ENCODE measurements around the gene LGI1.
A peak's percentile ranks its signal among the peaks of the same experiment; 100 is the strongest.
"Not testable (repeated sequence)": the region's sequence is repeated elsewhere in the genome, so short reads cannot be mapped to it uniquely, and the experiment has no call there.

Gene LGI1

DNA sequence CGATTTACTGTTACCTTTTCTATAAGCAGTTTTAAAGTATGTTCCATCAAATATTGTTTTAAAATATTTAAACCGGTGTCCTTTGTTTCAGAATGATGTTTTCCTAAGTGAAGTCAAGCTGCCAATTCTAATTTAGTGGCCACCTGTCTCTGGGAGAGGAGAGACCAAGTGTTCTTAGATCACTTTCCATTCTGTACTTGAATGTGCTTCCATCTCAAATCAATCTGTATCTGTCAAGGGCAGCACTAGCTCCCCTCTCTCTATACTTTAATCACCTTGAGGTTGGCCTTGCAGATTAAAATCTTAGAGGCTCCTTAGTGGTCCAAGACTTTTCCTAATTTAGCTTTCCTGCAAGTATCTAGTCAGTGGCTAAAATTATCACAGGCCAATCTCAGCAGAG lies 49.6 kb downstream of the LGI1 start:
- no peak for DNase-seq

DNA sequence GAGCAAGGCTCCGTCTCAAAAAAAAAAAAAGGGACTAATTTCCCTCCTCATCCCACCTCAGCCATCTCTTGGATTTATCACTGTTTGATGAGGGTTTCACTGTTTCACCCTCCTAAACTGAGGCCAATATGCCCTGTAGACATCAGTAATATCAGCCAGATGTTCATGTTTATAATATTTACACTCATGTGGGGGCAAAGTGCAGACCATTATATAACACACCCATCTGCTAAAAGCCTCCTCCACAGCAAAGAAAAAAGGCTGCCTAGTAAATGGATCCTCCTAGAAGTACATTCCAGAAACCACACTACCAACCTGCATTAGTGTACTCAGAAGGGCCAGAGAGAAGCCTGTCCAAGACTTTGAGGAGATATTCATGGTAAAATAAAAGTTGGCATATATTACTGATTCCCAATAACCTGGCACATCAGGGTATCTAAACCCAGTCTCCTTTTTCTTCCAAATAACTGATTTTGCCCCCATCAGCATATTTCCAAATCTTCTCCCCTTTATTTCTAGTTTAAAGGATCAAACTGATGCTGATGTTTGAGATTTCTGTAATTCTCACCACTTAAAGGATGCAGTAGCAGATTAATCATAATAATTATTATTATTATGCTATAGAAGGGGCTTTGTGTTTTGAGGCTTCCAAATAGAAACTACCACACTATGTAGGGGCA lies 55.1 kb downstream of the LGI1 start:
- no peak for DNase-seq

DNA sequence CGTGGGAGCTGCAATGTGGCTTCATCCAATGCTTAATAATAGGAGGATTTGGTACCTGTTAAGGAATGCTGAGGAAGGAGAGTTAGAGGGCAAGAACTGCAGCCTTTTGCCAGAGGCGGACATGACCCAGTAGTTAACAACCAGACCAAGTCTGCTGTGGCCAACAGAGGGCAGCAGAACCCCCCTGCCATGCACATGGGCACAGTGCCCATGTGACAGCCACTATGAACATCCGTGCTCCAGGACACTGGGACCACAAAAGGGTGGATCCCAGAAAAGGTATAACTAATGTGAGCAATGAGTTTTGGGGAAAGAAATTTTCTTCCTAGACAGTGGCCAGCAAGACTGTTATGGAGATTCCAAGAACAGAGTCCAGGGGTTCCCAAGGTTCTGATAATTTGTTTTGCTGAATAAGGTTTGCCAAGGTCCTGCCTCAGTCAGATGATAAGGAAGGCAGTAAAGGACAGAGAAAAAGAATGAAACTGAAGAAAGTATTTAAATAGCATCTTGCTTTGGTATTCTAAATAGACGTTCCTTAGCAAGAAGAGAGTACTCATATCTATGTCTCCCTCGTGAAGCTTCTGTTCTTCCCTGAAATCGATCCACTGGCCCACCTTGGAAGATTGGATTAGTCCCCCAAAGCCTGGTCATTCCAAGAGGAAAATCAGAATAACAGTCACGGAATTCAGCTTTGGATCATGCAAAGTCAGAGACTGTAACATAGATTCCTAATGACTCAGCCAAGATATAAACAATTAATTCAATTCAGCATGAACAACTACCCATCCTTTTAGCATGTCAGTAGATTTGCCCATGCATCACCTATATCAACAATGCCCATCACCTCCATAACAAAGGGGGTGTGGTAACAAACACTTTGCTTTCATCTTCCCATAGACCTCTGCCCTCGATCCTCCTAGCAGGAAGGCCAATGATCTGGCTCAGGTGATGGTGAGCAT lies 56.0 kb downstream of the LGI1 start:
- DNase-seq: peak; percentile 55

DNA sequence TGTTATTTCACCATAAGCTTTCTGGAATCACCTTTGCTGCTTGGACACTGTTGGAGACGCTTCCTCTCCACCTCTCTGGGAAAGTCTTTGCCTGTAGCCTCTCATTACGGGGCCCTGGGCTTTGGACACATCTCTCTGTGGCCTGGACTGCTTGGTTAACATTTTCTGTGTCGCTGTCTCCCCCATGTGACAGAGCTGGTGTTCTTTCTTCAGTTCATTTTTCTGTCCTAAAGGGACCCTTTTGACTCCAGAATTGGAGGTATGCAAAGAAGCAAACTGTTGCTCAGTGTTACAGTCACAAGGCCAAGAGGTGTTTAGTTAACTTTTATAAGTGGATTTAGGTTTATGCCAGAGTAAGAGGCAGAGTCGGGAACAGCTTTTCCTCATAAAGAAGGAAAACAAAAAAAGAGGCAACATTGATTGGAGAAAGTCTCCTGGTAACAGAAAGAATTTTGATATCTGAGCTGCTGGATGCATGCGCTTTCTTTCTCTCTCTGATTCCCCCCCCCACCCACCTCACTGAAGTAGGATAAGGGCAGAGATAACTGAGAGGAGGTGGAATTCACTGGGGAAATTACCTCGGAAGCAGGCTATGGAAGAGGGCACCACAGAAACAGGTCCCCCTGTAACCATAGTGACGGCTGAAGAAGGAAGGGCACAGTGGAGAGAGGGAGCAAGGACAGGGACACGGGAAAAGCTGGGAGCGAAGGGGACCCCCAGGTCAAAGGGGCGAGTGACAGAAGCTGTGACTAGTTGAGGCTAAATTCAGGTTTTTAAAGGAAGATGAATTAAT lies 57.8 kb downstream of the LGI1 start:
- DNase-seq: no peak

DNA sequence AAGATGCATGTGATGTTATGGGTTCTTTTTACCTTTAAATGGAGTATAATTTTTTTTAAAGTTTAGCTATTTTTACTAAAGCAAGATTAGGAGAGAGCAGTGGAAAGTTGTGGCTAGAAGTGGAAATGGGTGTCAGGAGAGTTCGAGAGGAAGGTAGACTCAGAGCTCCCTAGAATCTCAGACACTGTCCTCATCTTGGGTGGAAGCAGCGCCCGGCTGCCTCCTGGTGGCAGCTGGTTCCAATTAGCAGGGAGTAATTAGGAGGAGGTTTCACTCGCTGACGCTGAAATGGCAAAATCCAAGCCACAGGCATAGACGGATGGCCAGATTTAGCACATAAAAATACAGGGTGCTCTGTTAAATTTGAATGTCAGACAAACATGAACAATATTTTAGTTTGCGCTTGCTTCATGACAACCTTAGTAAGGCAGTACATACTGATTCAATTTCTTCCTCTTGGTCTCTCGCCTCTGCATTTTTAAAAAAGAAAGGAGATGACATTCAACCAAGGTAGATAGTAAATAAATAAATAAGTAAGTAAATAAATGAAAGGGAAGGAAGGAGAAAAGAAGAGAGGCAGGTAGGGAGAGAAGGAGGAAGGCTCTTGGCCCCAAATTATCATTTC lies 58.5 kb downstream of the LGI1 start:
- peak; percentile 38 for DNase-seq

DNA sequence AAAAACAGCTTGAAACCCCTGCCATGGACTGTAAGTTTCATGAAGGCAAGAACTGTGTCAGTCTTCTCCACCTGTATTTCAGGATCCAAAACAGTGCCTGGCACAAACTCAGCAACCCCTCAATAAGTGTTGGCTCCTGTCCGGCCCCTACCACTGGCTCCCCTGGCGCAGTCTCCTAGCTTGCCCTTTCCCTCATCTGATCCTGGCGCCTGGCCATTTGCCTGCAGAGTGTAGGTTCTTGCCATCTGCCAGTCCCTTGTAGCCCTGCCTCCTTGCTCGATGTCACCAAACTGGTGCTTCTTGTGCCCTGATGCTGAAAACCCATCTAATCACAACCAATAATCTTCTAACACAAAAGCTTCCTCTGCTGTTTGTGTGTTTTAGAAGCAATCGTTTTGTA lies 60.4 kb downstream of the LGI1 start:
- no peak for DNase-seq

DNA sequence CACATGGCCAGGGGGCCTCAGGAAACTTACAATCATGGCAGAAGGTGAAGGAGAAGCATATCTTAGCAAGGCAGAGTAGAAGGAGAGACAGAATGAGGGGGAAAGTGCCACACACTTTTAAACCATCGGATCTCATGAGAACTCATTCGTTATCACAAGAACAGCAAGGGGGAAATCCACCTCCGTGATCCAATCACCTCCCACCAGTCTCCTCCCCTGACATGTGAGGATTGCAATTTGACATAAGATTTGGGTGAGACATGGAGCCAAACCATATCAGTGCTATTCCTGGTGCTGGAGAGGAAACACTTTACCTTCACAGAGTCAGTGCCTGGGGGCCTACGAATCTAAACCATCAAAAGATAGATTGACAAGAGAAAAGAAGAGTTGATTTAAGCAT lies 61.8 kb downstream of the LGI1 start:
- DNase-seq: no peak

DNA sequence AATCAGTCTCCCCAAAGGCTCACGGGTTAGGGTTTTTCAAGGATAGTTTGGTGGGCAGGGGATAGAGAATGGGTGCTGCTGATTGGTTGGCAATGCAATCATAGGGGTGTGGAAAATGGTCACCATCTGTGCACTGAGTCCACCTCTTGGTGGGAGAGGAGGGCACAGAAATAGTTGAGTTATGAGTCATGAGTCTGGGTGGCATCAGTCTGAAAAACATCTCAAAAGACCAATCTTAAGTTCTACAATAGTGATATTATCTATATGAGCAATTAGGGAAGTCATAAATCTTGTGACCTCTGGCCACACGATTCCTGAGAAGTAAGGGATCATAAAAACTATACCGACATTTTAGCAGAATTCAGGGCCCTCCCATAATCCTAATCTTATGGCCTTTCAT lies 62.7 kb downstream of the LGI1 start:
- no peak for DNase-seq

DNA sequence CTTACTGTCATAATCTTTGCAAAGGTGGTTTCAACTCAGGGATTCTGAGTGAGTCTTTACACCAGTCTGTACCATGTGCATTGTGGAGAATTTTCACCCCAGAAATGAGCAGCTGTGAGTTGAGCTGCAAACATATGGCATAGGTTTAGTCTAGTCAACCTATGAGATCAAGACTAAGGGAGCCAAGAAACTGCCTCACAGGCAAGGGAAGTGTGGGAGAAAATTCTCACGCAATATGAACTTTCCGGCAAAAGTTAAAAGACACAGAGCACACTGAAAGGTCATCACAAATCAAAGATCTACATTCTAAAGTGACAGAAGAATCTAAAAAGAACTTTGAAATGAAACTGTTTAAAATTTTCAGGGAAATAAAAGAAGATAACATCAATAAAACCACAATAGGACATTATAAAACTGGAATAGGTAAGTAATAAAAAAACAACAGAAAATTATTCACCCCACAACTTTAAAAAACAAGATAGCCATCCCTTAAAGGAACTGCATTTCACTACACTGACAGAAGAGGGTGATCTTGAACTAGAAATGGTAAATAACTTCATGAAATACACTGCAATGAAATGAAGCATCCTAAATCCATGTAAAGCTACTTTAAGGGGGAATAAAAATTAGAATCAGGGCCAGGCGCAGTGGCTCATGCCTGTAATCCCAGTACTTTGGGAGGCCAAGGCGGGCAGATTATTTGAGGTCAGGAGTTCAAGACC lies 63.5 kb downstream of the LGI1 start:
- no peak for DNase-seq

DNA sequence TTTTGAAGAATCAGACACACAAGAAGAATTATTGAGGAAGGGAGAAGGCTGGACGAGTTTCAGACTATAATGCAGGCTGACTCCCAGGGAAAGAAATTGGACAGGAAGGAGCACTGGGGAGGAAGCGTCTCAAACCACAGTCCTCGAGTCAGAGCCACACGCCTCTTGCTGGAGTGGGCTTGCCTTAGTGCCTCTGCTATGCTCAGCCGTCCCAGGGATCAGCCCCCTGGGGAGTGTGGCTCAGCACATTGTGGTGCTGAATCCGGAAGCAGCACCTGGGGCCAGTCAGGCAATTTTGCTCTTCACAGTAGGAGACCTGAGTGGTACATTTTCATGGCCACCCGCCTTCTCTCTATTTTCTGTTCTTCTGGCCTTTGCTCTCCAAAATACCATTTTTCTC lies 68.6 kb downstream of the LGI1 start:
- no peak for DNase-seq

DNA sequence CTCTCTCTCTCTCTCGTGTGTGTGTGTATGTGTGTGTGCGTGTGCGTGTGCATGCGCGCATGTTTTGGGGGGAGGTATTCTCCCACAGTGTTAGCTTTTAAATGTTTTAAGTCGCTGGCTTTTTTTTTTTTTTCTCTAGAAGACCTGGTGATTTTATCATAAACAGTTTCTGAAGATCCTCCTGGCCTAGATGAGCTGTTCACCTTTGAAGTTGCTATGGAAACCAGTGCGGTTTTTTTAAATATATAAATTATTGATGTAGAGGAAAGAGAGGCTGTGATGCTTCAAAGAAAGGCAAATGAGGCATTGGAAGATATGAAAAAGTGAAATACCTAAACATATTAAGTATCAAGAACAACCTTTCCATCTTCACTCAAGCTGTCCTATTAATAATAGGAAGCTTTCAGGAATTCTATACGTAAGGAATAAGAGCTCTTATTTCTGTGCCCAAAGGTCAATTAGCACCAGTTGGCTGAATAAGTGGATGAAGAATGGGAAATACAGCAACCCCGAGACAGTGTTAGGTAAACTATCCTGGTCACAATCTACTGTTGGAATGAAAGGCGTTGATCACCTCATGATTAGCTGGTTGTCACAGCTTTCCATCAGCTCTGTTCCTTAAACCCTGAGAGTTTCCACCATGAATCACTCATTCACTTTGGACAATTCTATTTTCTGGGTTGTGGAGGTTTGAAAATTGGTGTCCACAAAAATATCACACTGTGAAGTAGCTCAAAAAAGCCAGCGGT lies 69.5 kb downstream of the LGI1 start:
- DNase-seq: no peak

DNA sequence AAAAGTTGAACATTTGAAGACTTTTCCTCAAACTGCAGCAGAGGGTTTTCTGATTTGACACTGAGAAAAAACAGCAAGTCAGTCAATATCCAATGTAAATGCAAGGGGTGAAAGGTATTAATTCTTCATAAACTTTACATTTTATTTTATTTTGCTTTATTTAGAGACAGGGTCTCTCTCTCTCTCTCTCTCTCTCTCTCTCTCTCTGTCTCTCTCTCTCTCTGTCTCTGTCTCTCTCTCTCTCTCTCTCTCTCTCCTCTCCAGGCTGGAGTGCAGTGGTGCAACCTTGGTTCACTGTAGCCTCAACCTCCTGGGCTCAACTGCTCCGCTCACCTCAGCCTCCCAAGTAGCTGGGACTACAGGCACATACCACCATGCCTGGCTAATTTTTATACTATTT lies 73.3 kb downstream of the LGI1 start:
- not testable (repeated sequence) for DNase-seq

DNA sequence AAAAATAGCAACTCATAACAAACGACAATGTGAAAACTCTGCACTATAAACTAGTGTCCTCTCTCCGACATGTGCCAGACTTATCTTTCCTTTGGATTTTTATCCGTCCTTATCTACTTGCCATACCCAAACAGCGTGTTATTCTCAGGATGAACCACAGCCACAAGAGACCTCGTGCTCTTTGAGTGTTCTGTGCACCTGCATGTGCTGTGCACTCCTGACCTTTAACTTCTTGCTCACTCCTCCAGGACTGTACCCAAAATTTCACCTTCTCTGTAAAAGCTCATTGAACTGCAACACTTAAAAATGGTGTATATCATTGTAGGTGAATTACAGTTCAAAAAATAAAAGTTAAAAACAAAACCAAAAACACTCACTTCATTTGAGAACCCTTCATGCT lies 78.0 kb downstream of the LGI1 start:
- DNase-seq: no peak

DNA sequence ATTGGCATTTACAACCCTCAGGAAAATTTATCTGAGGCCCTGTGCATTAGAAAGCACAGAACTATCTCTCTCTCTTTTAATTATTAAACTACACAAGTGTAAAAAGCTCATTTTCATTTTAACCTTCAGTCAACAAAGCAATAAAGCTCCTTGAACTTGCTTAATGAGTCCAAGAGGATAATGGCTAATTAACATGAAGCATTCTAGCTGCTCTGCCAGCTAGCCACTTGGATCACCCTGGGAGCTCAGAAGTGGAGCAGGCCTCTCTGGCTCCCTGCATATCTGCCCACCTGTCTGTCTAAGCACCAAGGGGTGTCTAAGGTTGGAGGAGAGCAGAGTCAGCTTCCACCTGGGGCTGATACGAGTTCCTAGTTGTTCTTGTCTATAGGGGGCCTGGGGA lies 80.1 kb downstream of the LGI1 start:
- no peak for DNase-seq

DNA sequence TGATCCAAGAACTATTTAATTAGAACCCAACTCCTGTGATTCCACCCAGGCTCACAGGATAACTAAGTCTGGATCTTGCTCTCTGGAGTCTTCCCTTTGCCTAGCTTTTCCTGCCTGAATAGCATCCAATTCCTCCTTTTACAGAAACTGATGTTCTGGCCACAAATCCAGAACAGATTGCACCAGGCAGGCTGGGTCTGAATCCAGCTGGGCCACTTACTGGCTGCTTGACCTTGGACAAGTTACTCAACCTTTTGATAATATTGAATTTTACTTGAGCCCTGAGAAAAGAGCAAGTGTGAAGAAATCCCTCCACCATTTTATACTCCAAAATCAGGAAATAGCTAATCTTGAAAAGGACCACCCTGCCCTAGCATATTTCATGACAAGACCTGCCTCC lies 80.5 kb downstream of the LGI1 start:
- DNase-seq: no peak

DNA sequence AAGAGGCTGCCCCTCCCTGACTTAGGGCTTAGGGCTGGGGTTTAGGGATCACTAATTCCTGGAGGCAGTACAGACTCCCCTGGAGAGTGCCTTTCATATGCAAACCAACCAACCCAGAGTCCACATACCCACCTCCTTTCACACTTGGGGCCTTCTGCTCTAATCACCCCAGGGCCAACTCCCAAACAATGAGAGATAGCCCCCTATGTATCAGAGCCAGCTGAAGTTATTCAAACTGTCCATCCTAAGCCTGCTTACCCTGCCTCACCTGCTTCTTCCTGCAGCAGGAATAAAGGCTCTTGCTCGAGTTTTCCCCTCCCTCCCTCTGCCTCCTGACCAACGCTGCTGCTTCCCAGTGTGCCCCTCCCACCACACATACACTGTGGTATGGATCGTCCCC lies 84.2 kb downstream of the LGI1 start:
- no peak for DNase-seq

DNA sequence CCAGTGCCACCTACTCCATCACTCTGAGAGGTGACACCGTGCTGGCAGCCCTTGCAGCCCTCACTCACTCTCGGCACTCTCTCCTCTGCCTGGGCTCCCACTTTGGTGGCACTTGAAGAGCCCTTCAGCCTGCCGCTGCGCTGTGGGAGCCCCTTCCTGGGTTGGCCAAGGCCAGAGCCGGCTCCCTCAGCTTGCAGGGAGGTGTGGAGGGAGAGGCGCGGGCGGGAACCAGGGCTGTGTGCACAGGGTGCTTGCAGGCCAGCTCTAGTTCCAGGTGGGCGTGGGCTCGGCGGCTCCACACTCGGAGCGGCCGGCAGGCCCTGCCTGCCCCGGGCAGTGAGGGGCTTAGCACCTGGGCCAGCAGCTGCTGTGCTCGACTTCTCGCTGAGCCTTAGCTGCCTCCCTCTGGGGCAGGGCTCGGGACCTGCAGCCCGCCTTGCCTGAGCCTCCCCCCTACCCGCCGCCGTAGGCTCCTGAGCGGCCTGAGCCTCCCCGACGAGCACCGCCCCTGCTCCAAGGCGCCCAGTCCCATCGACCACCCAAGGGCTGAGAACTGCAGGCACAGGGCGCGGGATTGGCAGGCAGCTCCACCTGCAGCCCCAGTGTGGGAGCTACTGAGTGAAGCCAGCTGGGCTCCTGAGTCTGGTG lies 87.4 kb downstream of the LGI1 start:
- DNase-seq: no peak
